ENCODE measurements around the gene COL23A1. TPM values are rescaled to one million over a fixed set of nuclear protein-coding genes. Genes with fewer than 3 reads are reported as not detected.

COL23A1 gene
- total RNA-seq, 1 experiment from 2014 or later, result 15.0 TPM

GRCh38 chr5:178288401-178289368 lies 301.5 kb downstream of the COL23A1 start:
- Mint-ChIP-seq H3K36me3 (no peaks in the 10 kb centered on the region), H3K27me3 (ENCODE audit: low read depth) (no peaks in the 10 kb centered on the region), H3K4me1 (peaks cover 5% of the 10 kb centered on the region; the same call in 1 of the 2 replicates), H3K4me3 (no peak overlapping the region), H3K27ac (peak overlapping the region; percentile 49; the same call in 1 of the 2 replicates), H3K9me3 (peaks cover 3% of the 10 kb centered on the region)
- DNase-seq (ENCODE audit: low spot score) (no peak), ATAC-seq (no peak)
- ChIA-PET CTCF (interaction anchor here (3.7 kb wide), 1 partner anchor 302 kb away, joined by 24 read pairs; the partner anchor contains the start of gene COL23A1), POLR2A (no interaction called here)
- TF ChIP-seq E2F1 (CRISPR knock-in tag; IDR thresholded peaks at IDR 0.05) (no peak), ZNF121 (CRISPR knock-in tag; IDR thresholded peaks at IDR 0.05) (no peak), GABPB1 (CRISPR knock-in tag; IDR thresholded peaks at IDR 0.05) (no peak), FOXP1 (CRISPR knock-in tag; IDR thresholded peaks at IDR 0.05; ENCODE audit: borderline replicate concordance) (no peak), RORB (CRISPR knock-in tag; IDR thresholded peaks at IDR 0.05) (no peak), PRRX2 (CRISPR knock-in tag; IDR thresholded peaks at IDR 0.05) (no peak), CBFB (CRISPR knock-in tag; IDR thresholded peaks at IDR 0.05; ENCODE audit: low read depth) (no peak), ZMAT4 (CRISPR knock-in tag; IDR thresholded peaks at IDR 0.05) (no peak), TCF7 (CRISPR knock-in tag; IDR thresholded peaks at IDR 0.05; ENCODE audit: low read depth) (no peak), ZBTB43 (CRISPR knock-in tag; IDR thresholded peaks at IDR 0.05) (no peak), NFATC4 (CRISPR knock-in tag; IDR thresholded peaks at IDR 0.05) (no peak), E2F4 (CRISPR knock-in tag; IDR thresholded peaks at IDR 0.05; ENCODE audit: borderline replicate concordance, low read depth) (no peak), OVOL2 (CRISPR knock-in tag; IDR thresholded peaks at IDR 0.05; ENCODE audit: borderline replicate concordance) (no peak), JUN (CRISPR knock-in tag; IDR thresholded peaks at IDR 0.05) (no peak), SMAD4 (CRISPR knock-in tag; IDR thresholded peaks at IDR 0.05) (no peak), ZNF232 (CRISPR knock-in tag; IDR thresholded peaks at IDR 0.05) (no peak), SP1 (CRISPR knock-in tag; conservative IDR thresholded peaks at IDR 0.05) (no peak)

- Mint-ChIP-seq H3K4me3 (no peak overlapping the region), H3K9me3 (peaks cover 9% of the 10 kb centered on the region), H3K4me1 (no peaks in the 10 kb centered on the region; the same call in 1 of the 2 replicates), H3K27ac (peak overlapping the region; percentile 88; the same call in 1 of the 2 replicates), H3K27me3 (ENCODE audit: low read depth) (no peaks in the 10 kb centered on the region), H3K36me3 (no peaks in the 10 kb centered on the region)
- DNase-seq (ENCODE audit: low spot score) (no peak), ATAC-seq (no peak)
- TF ChIP-seq CREM (CRISPR knock-in tag; IDR thresholded peaks at IDR 0.05) (no peak), ESRRA (CRISPR knock-in tag; IDR thresholded peaks at IDR 0.05; ENCODE audit: borderline replicate concordance) (no peak), TP53 (CRISPR knock-in tag; IDR thresholded peaks at IDR 0.05) (no peak)
- ChIA-PET CTCF (interaction anchor here (3.7 kb wide), 1 partner anchor 303 kb away, joined by 24 read pairs; the partner anchor contains the start of gene COL23A1), POLR2A (no interaction called here)
Measured at GRCh38 chr5:178287791-178288105, 302.4 kb downstream of the COL23A1 start.
